Upper lobe of left lung (tissue), 4 donors: ENCODE data around the gene GRB10.

Experiments used
- EP300 ChIP-seq, 4 donors: sonication (generic); formaldehyde crosslinking; IDR thresholded peaks; one replicate each; pipeline ENCODE4 v1.5.1; 2017; ENCODE audit warnings: antibody characterized with exemption in 4 of 4, control low read depth in 2 of 4
- POLR2A ChIP-seq, 4 donors: fragments of 450-650 bp; IDR thresholded peaks; one replicate each; pipeline ENCODE4 v1.5.1; 2016 to 2017; ENCODE audit warnings: antibody characterized with exemption in 4 of 4, mild to moderate bottlenecking in 2 of 4
- TF ChIP-seq, protein P1 (sequence below), 6 experiments: fragments of 450-650 bp in 4 of 6; fragments of 200-600 bp in 2 of 6; sonication (generic) in 2 of 6; IDR thresholded peaks; one replicate each; pipeline ENCODE4 v1.5.1; 2016 to 2019; ENCODE audit warnings: antibody characterized with exemption in 6 of 6

DNA sequence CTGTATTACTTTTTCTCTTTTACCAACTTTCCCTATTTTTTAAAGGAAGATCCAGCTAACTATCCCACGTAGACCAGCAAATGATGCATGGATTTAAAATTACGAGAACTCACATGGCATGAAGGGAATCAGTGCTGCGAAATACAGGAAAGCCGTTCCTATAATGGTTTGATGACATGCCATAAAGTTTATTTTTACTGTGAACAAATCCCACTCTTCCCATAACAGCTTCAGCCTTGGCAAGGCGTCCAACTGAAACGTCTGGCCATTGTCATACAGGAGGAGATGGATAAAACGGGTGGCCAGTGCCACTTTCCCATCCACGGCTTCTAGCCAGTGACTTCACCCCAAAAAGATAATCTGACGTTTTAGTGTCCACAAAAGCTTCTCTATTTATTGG lies 111.3 kb downstream of the GRB10 start:
- TF ChIP-seq, protein P1, sequence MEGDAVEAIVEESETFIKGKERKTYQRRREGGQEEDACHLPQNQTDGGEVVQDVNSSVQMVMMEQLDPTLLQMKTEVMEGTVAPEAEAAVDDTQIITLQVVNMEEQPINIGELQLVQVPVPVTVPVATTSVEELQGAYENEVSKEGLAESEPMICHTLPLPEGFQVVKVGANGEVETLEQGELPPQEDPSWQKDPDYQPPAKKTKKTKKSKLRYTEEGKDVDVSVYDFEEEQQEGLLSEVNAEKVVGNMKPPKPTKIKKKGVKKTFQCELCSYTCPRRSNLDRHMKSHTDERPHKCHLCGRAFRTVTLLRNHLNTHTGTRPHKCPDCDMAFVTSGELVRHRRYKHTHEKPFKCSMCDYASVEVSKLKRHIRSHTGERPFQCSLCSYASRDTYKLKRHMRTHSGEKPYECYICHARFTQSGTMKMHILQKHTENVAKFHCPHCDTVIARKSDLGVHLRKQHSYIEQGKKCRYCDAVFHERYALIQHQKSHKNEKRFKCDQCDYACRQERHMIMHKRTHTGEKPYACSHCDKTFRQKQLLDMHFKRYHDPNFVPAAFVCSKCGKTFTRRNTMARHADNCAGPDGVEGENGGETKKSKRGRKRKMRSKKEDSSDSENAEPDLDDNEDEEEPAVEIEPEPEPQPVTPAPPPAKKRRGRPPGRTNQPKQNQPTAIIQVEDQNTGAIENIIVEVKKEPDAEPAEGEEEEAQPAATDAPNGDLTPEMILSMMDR (IDR thresholded peaks at IDR 0.05) = no peak
- TF ChIP-seq POLR2A (IDR thresholded peaks at IDR 0.05) = no peak
- no peak for TF ChIP-seq EP300 (IDR thresholded peaks at IDR 0.05)
